ENCODE data around the gene HRAS.

DNA sequence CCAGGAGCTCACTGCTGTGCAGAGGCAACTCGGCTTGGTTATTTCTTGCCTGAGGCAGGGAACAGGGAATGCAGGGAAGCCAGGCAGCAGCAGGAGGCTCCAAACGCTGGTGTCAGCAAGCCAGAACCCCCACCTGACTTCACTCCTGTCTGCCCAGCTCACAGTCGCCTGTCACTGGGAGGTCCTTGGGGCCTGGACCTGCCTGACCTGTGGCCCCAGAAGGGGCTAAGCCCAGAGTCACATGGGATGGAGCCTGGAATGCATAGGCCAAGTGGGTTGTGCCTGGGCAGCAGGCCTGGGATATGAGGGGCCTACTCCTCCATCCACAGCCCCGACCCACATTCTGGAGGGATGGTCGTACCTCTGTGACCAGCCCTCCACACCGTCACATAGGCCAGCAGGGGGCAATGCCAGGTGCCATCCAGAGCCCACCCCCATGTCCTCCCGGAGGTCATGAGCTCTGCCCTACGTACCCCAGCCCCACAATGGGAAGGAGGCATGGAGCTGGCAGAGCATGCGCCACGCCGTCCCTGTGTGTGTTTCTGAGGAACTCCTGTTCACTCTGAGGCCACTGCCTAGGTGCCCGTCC, 30.6 kb upstream of the HRAS start:
- TF ChIP-seq, protein P1, sequence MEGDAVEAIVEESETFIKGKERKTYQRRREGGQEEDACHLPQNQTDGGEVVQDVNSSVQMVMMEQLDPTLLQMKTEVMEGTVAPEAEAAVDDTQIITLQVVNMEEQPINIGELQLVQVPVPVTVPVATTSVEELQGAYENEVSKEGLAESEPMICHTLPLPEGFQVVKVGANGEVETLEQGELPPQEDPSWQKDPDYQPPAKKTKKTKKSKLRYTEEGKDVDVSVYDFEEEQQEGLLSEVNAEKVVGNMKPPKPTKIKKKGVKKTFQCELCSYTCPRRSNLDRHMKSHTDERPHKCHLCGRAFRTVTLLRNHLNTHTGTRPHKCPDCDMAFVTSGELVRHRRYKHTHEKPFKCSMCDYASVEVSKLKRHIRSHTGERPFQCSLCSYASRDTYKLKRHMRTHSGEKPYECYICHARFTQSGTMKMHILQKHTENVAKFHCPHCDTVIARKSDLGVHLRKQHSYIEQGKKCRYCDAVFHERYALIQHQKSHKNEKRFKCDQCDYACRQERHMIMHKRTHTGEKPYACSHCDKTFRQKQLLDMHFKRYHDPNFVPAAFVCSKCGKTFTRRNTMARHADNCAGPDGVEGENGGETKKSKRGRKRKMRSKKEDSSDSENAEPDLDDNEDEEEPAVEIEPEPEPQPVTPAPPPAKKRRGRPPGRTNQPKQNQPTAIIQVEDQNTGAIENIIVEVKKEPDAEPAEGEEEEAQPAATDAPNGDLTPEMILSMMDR (IDR thresholded peaks at IDR 0.05), result no peak
- TF ChIP-seq POLR2A (IDR thresholded peaks at IDR 0.05), result no peak

Measured in upper lobe of left lung (tissue), 4 donors.